NB4 (cell line): ENCODE measurements around the gene CYP27C1.

Source experiments
- DNase-seq: peaks from one replicate; pipeline ENCODE4 v3.0.0; 2010; ENCODE audit warnings: low read depth
- H3K4me3 ChIP-seq: one replicate; pipeline ENCODE4 v1.5.1; 2011; ENCODE audit warnings: mild to moderate bottlenecking, low read depth, low read length, moderate library complexity
- CTCF ChIP-seq: IDR thresholded peaks from one replicate; pipeline ENCODE4 v1.5.1; 2012; ENCODE audit warnings: low read depth, low read length
- MAX ChIP-seq: IDR thresholded peaks from 2 replicates; pipeline ENCODE4 v1.6.1; 2011; ENCODE audit warnings: low read depth, low read length
- MYC ChIP-seq: IDR thresholded peaks from 2 replicates; pipeline ENCODE4 v1.6.1; 2011; ENCODE audit warnings: low read depth, low read length
- POLR2A ChIP-seq: IDR thresholded peaks from 2 replicates; pipeline ENCODE4 v1.6.1; 2011; ENCODE audit warnings: mild to moderate bottlenecking; ENCODE audit not compliant: insufficient read length; ENCODE audit errors: extremely low read depth

CYP27C1 gene

GRCh38 chr2:127175751-127176354 is 44.2 kb downstream of the CYP27C1 start:
- no peak for DNase-seq
- no peak overlapping the region for H3K4me3 ChIP-seq
- TF ChIP-seq CTCF (no peak), POLR2A (no peak), MYC (no peak), MAX (no peak)

GRCh38 chr2:127175041-127175721 is 44.9 kb downstream of the CYP27C1 start:
- no peak for DNase-seq
- no peak for TF ChIP-seq POLR2A
- TF ChIP-seq MYC = no peak
- no peak for TF ChIP-seq CTCF
- TF ChIP-seq MAX = no peak; the same call in 1 of the 2 replicates

GRCh38 chr2:127174640-127175039 is 45.5 kb downstream of the CYP27C1 start:
- no peak for DNase-seq
- TF ChIP-seq MAX (no peak), POLR2A (no peak), MYC (no peak), CTCF (no peak)
- H3K4me3 ChIP-seq = no peak overlapping the region

More at GRCh38 chr2:127175041-127175721, 44.9 kb downstream of the CYP27C1 start:
- no peak overlapping the region for H3K4me3 ChIP-seq

GRCh38 chr2:127174136-127174535 is 46.0 kb downstream of the CYP27C1 start:
- peak; percentile 60 for DNase-seq
- H3K4me3 ChIP-seq = no peak overlapping the region
- TF ChIP-seq MYC = no peak
- peak; percentile 37 for TF ChIP-seq CTCF
- TF ChIP-seq MAX = no peak
- no peak for TF ChIP-seq POLR2A

GRCh38 chr2:127173057-127173456 is 47.0 kb downstream of the CYP27C1 start:
- H3K4me3 ChIP-seq = no peak overlapping the region
- DNase-seq = no peak
- TF ChIP-seq MAX = no peak
- TF ChIP-seq MYC = no peak
- TF ChIP-seq POLR2A = no peak
- TF ChIP-seq CTCF = no peak
